GM12878 (cell line): ENCODE results near the gene UNC45A. TPM values are rescaled to one million over a fixed set of nuclear protein-coding genes. Genes with fewer than 3 reads are reported as not detected.

Experiments used
- ATAC-seq: fragments of 200-7000 bp; cut with Tn5 transposase; 3 replicates; pipeline ENCODE4 v1.9.1; 2020; ENCODE audit warnings: mild to moderate bottlenecking, moderate library complexity
- BruUV-seq: library from RNA; stranded (reverse); fragments of 400-500 nt; replicated peaks from 2 replicates; lab custom pipeline; 2021; lab: Mats Ljungman, UMichigan
- CTCF ChIA-PET: fragments of 300-600 bp; sonication (Branson Sonifier 250); formaldehyde crosslinking; extraction: SDS; loops from one replicate; lab custom pipeline; 2021; ENCODE audit warnings: inconsistent platforms; lab: Yijun Ruan, JAX
- POLR2A ChIA-PET: fragments of 350-600 bp; formaldehyde crosslinking; extraction: SDS; loops from one replicate; lab custom pipeline; 2021; ENCODE audit warnings: inconsistent platforms; lab: Charles Lee
- RAD21 ChIA-PET: fragments of 300-600 bp; sonication (Branson Sonifier 250); formaldehyde crosslinking; loops from one replicate; lab custom pipeline; 2023; ENCODE audit warnings: antibody characterized with exemption; ENCODE audit not compliant: unreplicated experiment; lab: Charles Lee
- SMC1A ChIA-PET: fragments of 300-600 bp; sonication (Branson Sonifier 250); formaldehyde crosslinking; loops from one replicate; lab custom pipeline; 2023; ENCODE audit not compliant: unreplicated experiment, uncharacterized antibody; lab: Charles Lee
- DNase-seq: peaks from one replicate; pipeline ENCODE4 v3.0.0-alpha.2; 2011; ENCODE audit warnings: low read depth, low spot score
- FAIRE-seq: peaks from 3 replicates; lab custom pipeline; 2011; peaks lifted over from hg19 to GRCh38; lab: Jason Lieb, UNC
- H2AFZ ChIP-seq: 2 replicates; pipeline ENCODE4 v1.6.0; 2011; ENCODE audit warnings: low read depth, low read length, control low read depth; ENCODE audit not compliant: control insufficient read depth
- H3K27ac ChIP-seq: 2 replicates; pipeline ENCODE4 v1.5.1; 2011; ENCODE audit warnings: control low read depth; ENCODE audit not compliant: control insufficient read depth, insufficient read depth
- H3K27me3 ChIP-seq, 2 experiments: replicated peaks in 1 of 2; 2 replicates each; pipeline versions ENCODE4 v1.6.0 to v1.6.1; 2011; ENCODE audit warnings: low read length in 1 of 2; ENCODE audit not compliant: control insufficient read depth in 2 of 2, insufficient read depth in 2 of 2
- H3K36me3 ChIP-seq, 2 experiments: 2 replicates each; pipeline ENCODE4 v1.5.1; 2011; ENCODE audit warnings: low read length in 1 of 2; ENCODE audit not compliant: control insufficient read depth in 2 of 2, insufficient read depth in 2 of 2
- H3K4me1 ChIP-seq: 2 replicates; pipeline ENCODE4 v1.6.1; 2011; ENCODE audit warnings: mild to moderate bottlenecking, low read length, moderate library complexity, mixed read lengths; ENCODE audit not compliant: control insufficient read depth, insufficient read depth
- H3K4me2 ChIP-seq: 2 replicates; pipeline ENCODE4 v1.6.0; 2011; ENCODE audit warnings: control low read depth; ENCODE audit not compliant: control insufficient read depth, insufficient read depth
- H3K4me3 ChIP-seq: fragments of 200-600 bp; sonication (generic); 2 replicates; pipeline ENCODE4 v1.5.1; 2016
- H3K79me2 ChIP-seq: 2 replicates; pipeline ENCODE4 v1.6.0; 2011; ENCODE audit warnings: low read length; ENCODE audit not compliant: control insufficient read depth, insufficient read depth
- H3K9ac ChIP-seq: 2 replicates; pipeline ENCODE4 v1.8.0; 2011; ENCODE audit warnings: low read length, control low read depth, mixed read lengths; ENCODE audit not compliant: control insufficient read depth, insufficient read depth
- H3K9me3 ChIP-seq: replicated peaks from 3 replicates; pipeline ENCODE4 v1.5.1; 2011; ENCODE audit warnings: mild to moderate bottlenecking, low read length; ENCODE audit not compliant: control insufficient read depth, insufficient read depth
- H4K20me1 ChIP-seq: 2 replicates; pipeline ENCODE4 v1.6.0; 2011; ENCODE audit not compliant: control insufficient read depth, insufficient read depth
- CBX3 ChIP-seq: fragments of 200-600 bp; sonication (generic); IDR thresholded peaks from 2 replicates; pipeline ENCODE4 v1.6.1; 2016; ENCODE audit warnings: low read depth, borderline replicate concordance
- FOS ChIP-seq: IDR thresholded peaks from 3 replicates; pipeline ENCODE4 v1.6.1; 2011; ENCODE audit warnings: borderline replicate concordance; ENCODE audit not compliant: insufficient read length; ENCODE audit errors: extremely low read depth
- GABPA ChIP-seq: IDR thresholded peaks from 2 replicates; pipeline ENCODE4 v1.6.1; 2014; ENCODE audit warnings: antibody characterized with exemption, low read depth, mild to moderate bottlenecking, inconsistent platforms
- HCFC1 ChIP-seq: fragments of 150-350 bp; IDR thresholded peaks from 2 replicates; pipeline ENCODE4 v1.6.1; 2014; ENCODE audit warnings: low read length
- KLF5 ChIP-seq: fragments of 450-650 bp; IDR thresholded peaks from 2 replicates; pipeline ENCODE4 v1.6.1; 2014; ENCODE audit warnings: mild to moderate bottlenecking; ENCODE audit not compliant: partially characterized antibody
- NRF1 ChIP-seq: conservative IDR thresholded peaks from 2 replicates; pipeline ENCODE4 v1.6.1; 2011; ENCODE audit warnings: mild to moderate bottlenecking, low read depth, low read length, improper control_type of control experiment
- POU2F2 ChIP-seq: IDR thresholded peaks from 3 replicates; pipeline ENCODE4 v1.6.1; 2011; ENCODE audit warnings: low read depth, mild to moderate bottlenecking, low read length, borderline replicate concordance
- RBBP5 ChIP-seq: fragments of 200-600 bp; sonication (generic); conservative IDR thresholded peaks from 2 replicates; pipeline ENCODE4 v1.6.1; 2016
- SPI1 ChIP-seq: IDR thresholded peaks from 2 replicates; pipeline ENCODE4 v1.6.1; 2011; ENCODE audit warnings: low read depth, mild to moderate bottlenecking, low read length, moderate library complexity, borderline replicate concordance; ENCODE audit not compliant: insufficient read depth
- TAF1 ChIP-seq: IDR thresholded peaks from 2 replicates; pipeline ENCODE4 v1.6.1; 2011; ENCODE audit warnings: mild to moderate bottlenecking, low read depth, low read length, borderline replicate concordance
- YY1 ChIP-seq: IDR thresholded peaks from 2 replicates; pipeline ENCODE4 v1.6.1; 2011; ENCODE audit warnings: low read depth, mild to moderate bottlenecking, low read length
- WGBS: methylation state at CpG from one replicate; pipeline ENCODE4 v1.1.6; 2016; ENCODE audit warnings: low lambda C conversion rate; ENCODE audit not compliant: insufficient replicate concordance, insufficient coverage; ENCODE audit errors: missing lambda C conversion rate; 5-methylcytosine and 5-hydroxymethylcytosine counted together
- in situ Hi-C: fragments of 300-500 bp; cut with MboI; formaldehyde crosslinking; loops from 9 replicates; pipeline ENCODE4 v1.14.3; 2018; ENCODE audit warnings: mixed read lengths
- intact Hi-C: fragments of 100-400 bp; cut with micrococcal nuclease; formaldehyde crosslinking; loops from one replicate; pipeline ENCODE4 v1.14.2; 2022; ENCODE audit not compliant: unreplicated experiment
- polyA plus RNA-seq, 11 experiments: library from polyadenylated mRNA; depleted of rRNA in 4 of 11; unstranded in 6 of 11; stranded (reverse) in 5 of 11; fragments of >200 nt; fragmentation: Nextera tagmentation in 4 of 11; fragmentation: Illumina TruSeq in 1 of 11; extraction: Ambion mirVana in 4 of 11; extraction: Trizol in 1 of 11; gene quantifications; 1 replicate in 1 of 11; 2 replicates in 10 of 11; pipeline versions ENCODE4 v1.2.1 to v1.2.3, GENCODE V29; 2011 to 2016; ENCODE audit warnings: inconsistent platforms in 2 of 11, missing spikeins in 2 of 11, low read depth in 1 of 11
- total RNA-seq, 4 experiments: library from RNA; depleted of rRNA in 3 of 4; stranded (reverse); fragments of >200 nt in 3 of 4; fragmentation: Illumina TruSeq in 1 of 4; extraction: Trizol in 1 of 4; gene quantifications; 2 replicates each; pipeline versions ENCODE4 v1.2.1 to v1.2.3, GENCODE V29; 2013 to 2021
- TF ChIP-seq, protein P1 (sequence below): IDR thresholded peaks from 2 replicates; pipeline ENCODE4 v1.6.1; 2012; ENCODE audit warnings: low read length, inconsistent platforms
- TF ChIP-seq, protein P2 (sequence below): IDR thresholded peaks from 2 replicates; pipeline ENCODE4 v1.6.1; 2012; ENCODE audit warnings: low read depth, low read length, improper control_type of control experiment
- TF ChIP-seq, protein P3 (sequence below): fragments of 450-650 bp; IDR thresholded peaks from 2 replicates; pipeline ENCODE4 v1.6.1; 2014; ENCODE audit warnings: mild to moderate bottlenecking
- TF ChIP-seq, protein P4 (sequence below): fragments of 450-650 bp; IDR thresholded peaks from 2 replicates; pipeline ENCODE4 v1.6.1; 2017; ENCODE audit warnings: low read depth, mild to moderate bottlenecking, moderate library complexity
- TF ChIP-seq, protein P5 (sequence below): IDR thresholded peaks from 2 replicates; pipeline ENCODE4 v1.6.1; 2011; ENCODE audit warnings: low read depth, low read length, improper control_type of control experiment, borderline replicate concordance

Gene UNC45A
- total and polyA plus RNA-seq, 10 of the 15 experiments (the other 5 are each of a cell fraction or from before 2014, with no cell fraction given): 10.3 to 57.8 (median 40.5) TPM

DNA sequence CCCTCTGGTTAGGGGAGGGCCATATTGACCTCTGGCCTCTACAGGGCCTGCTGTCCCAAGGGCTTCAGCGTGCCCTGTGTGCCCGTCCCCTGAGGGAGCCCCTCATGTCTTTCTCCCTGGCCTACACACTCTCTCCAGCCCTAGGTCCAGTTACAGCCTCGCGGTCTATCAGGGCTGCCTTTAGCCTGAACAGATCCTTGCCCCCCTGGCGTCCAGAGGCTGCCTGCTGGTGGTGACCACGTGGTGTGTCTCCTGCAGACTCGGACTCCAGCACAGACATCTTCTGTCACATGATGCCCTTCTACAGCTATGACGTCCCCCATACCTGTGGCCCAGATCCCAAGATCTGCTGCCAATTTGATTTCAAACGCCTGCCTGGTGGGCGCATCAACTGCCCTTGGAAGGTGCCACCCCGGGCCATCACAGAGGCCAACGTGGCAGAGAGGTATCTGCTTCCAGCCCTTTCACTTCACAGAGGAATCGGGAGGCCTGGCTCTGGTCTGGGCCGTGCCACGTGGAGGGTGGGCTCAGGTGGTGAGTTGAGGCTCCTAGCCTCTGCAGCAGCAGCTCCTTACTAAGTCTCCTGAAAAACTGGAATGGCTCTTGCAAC is 27.9 kb upstream of the UNC45A start:
- ATAC-seq: no peak
- Histone ChIP-seq H3K79me2 (peaks cover 17% of the 10 kb centered on the region), H3K9me3 (no peaks in the 10 kb centered on the region), H3K9ac (no peak overlapping the region), H2AFZ (no peak overlapping the region), H4K20me1 (no peaks in the 10 kb centered on the region; the same call in 1 of the 2 replicates), H3K36me3 (peaks cover 18 to 44% of the 10 kb centered on the region in 2 experiments), H3K4me1 (peaks cover 4% of the 10 kb centered on the region), H3K27ac (no peak overlapping the region), H3K4me2 (no peak overlapping the region), H3K4me3 (no peak overlapping the region), H3K27me3 (no peaks in the 10 kb centered on the region)
- no peak for FAIRE-seq
- ChIA-PET SMC1A (no interaction called here), POLR2A (interaction anchor here (0.6 kb wide), 1 partner anchor 374 kb away, joined by 7 read pairs; no protein-coding TSS in a partner anchor), CTCF (interaction anchor here (15.1 kb wide), 1 partner anchor 22 kb away, joined by 480 read pairs; the partner anchor contains the start of genes HDDC3 and UNC45A), RAD21 (interaction anchor here (9.2 kb wide), 1 partner anchor 25 kb away, joined by 193 read pairs; the partner anchor contains the start of genes HDDC3 and UNC45A)
- no TSS peak for BruUV-seq
- DNase-seq: no peak
- WGBS: 93% methylated on average over 15 of the region's 15 CpGs
- in situ Hi-C loops (no loop called here), intact Hi-C loops (no loop called here)
- TF ChIP-seq TAF1 (no peak), CBX3 (no peak), YY1 (no peak), HCFC1 (no peak), SPI1 (no peak), GABPA (no peak), POU2F2 (no peak), NRF1 (no peak), RBBP5 (no peak), KLF5 (no peak), FOS (no peak)
- TF ChIP-seq, protein P1, sequence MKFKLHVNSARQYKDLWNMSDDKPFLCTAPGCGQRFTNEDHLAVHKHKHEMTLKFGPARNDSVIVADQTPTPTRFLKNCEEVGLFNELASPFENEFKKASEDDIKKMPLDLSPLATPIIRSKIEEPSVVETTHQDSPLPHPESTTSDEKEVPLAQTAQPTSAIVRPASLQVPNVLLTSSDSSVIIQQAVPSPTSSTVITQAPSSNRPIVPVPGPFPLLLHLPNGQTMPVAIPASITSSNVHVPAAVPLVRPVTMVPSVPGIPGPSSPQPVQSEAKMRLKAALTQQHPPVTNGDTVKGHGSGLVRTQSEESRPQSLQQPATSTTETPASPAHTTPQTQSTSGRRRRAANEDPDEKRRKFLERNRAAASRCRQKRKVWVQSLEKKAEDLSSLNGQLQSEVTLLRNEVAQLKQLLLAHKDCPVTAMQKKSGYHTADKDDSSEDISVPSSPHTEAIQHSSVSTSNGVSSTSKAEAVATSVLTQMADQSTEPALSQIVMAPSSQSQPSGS: no peak
- TF ChIP-seq, protein P2, sequence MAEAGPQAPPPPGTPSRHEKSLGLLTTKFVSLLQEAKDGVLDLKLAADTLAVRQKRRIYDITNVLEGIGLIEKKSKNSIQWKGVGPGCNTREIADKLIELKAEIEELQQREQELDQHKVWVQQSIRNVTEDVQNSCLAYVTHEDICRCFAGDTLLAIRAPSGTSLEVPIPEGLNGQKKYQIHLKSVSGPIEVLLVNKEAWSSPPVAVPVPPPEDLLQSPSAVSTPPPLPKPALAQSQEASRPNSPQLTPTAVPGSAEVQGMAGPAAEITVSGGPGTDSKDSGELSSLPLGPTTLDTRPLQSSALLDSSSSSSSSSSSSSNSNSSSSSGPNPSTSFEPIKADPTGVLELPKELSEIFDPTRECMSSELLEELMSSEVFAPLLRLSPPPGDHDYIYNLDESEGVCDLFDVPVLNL: no peak
- TF ChIP-seq, protein P3, sequence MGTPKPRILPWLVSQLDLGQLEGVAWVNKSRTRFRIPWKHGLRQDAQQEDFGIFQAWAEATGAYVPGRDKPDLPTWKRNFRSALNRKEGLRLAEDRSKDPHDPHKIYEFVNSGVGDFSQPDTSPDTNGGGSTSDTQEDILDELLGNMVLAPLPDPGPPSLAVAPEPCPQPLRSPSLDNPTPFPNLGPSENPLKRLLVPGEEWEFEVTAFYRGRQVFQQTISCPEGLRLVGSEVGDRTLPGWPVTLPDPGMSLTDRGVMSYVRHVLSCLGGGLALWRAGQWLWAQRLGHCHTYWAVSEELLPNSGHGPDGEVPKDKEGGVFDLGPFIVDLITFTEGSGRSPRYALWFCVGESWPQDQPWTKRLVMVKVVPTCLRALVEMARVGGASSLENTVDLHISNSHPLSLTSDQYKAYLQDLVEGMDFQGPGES: no peak
- TF ChIP-seq, protein P4, sequence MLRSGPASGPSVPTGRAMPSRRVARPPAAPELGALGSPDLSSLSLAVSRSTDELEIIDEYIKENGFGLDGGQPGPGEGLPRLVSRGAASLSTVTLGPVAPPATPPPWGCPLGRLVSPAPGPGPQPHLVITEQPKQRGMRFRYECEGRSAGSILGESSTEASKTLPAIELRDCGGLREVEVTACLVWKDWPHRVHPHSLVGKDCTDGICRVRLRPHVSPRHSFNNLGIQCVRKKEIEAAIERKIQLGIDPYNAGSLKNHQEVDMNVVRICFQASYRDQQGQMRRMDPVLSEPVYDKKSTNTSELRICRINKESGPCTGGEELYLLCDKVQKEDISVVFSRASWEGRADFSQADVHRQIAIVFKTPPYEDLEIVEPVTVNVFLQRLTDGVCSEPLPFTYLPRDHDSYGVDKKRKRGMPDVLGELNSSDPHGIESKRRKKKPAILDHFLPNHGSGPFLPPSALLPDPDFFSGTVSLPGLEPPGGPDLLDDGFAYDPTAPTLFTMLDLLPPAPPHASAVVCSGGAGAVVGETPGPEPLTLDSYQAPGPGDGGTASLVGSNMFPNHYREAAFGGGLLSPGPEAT: no peak
- TF ChIP-seq, protein P5, sequence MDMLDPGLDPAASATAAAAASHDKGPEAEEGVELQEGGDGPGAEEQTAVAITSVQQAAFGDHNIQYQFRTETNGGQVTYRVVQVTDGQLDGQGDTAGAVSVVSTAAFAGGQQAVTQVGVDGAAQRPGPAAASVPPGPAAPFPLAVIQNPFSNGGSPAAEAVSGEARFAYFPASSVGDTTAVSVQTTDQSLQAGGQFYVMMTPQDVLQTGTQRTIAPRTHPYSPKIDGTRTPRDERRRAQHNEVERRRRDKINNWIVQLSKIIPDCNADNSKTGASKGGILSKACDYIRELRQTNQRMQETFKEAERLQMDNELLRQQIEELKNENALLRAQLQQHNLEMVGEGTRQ: no peak
